Fibroblast of villous mesenchyme (primary cell): ENCODE measurements around the gene GPM6B. TPM values are rescaled to one million over a fixed set of nuclear protein-coding genes. Genes with fewer than 3 reads are reported as not detected.

Experiments used
- DNase-seq: peaks from one replicate; pipeline ENCODE4 v3.0.0-alpha.2; 2010; ENCODE audit warnings: low read depth
- H3K4me3 ChIP-seq: 2 replicates; pipeline ENCODE4 v1.5.1; 2011; ENCODE audit warnings: low read depth, mild to moderate bottlenecking, low read length
- total RNA-seq: library from RNA; depleted of rRNA; stranded (reverse); fragments of >200 nt; gene quantifications from 2 replicates; pipeline ENCODE4 v1.2.3, GENCODE V29; 2012
- TF ChIP-seq, protein P1 (sequence below): IDR thresholded peaks from 2 replicates; pipeline ENCODE4 v1.5.1; 2012; ENCODE audit warnings: low read depth, mild to moderate bottlenecking, low read length; ENCODE audit not compliant: insufficient read depth

The GPM6B gene
- total RNA-seq, 1 donor, result under 0.01 TPM

DNA sequence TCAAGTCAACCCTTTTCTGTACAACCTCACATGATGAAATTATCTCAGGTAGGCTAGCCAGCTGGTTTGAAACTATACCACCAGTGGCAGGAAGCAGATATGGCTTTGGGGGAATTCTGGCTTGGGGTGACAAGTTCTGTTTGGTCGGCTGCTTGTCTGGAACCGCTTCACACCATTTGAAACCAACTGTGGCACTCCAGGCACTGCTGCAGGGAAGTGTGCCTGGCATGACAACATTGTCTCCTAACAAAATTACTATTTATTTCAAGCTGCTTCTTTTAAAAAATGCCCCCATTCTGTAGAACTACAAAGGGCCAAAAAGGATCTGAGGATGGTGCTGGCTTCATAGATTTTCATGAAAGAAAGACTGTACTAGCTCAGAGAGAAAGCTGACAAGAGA is 37.1 kb upstream of the GPM6B start:
- TF ChIP-seq, protein P1, sequence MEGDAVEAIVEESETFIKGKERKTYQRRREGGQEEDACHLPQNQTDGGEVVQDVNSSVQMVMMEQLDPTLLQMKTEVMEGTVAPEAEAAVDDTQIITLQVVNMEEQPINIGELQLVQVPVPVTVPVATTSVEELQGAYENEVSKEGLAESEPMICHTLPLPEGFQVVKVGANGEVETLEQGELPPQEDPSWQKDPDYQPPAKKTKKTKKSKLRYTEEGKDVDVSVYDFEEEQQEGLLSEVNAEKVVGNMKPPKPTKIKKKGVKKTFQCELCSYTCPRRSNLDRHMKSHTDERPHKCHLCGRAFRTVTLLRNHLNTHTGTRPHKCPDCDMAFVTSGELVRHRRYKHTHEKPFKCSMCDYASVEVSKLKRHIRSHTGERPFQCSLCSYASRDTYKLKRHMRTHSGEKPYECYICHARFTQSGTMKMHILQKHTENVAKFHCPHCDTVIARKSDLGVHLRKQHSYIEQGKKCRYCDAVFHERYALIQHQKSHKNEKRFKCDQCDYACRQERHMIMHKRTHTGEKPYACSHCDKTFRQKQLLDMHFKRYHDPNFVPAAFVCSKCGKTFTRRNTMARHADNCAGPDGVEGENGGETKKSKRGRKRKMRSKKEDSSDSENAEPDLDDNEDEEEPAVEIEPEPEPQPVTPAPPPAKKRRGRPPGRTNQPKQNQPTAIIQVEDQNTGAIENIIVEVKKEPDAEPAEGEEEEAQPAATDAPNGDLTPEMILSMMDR, result no peak
- H3K4me3 ChIP-seq, result no peak overlapping the region
- no peak for DNase-seq

DNA sequence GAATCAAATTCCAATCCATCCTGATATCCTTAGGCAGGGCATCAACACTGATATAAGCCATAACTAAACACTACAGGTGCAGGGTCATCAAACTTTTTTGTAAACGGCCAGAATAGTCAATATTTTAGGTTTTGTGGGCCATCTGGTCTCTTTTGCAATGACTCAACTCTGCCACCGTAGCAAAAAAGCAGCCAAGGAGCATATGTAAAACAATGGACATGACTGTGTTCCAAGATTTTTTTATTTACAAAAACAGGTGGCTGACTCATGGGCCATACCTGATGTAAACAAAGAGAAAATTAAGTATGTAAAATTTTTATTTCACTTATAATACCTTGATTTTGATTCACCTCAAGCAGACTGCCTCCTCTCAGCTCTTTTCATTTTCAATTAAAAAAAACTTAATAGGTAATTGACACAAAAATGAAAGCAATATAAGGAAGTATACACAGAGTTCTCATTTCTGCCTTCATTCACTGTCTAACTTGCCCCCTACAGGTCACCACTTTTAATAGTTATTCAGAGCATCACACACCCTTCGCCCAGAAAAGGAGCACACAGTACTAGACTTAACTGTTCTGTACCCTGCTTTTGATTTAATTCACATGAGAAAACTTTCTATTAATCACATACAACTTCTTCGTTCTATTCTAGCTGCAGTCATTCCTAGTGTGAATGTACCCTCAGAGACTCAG is 35.3 kb upstream of the GPM6B start:
- TF ChIP-seq, protein P1, result no peak
- no peak overlapping the region for H3K4me3 ChIP-seq
- no peak for DNase-seq

DNA sequence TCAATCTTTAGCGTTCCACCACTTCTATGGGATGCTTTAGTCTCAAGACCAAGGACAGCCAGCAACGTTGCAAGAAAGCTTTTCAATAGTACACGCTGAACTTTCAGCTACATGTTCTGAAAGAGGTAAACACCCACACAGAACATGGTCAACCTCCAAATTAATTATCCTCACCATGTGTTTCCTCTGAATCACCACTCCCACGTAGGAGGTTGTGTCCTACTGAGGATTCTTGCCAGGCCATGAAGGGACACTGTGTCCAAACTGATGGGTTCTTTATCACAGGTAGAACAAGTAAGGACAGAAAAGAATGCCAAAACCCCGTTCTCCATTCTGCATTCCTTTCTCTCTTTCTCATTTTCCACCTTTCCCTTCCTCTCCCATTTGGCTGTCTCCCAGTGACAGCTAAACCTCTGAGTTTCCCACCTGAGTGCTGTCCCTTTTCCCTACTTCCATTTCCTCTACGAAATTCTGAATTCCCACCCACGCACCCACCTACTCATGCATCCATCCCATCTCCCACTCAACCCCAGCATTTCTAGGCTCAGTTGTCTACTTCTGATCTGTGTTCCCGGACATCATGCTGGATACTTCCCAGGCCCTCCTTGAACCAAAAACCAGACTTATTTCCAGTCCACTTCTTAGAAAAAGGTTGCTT is 29.0 kb upstream of the GPM6B start:
- no peak overlapping the region for H3K4me3 ChIP-seq
- DNase-seq, result peak; percentile 8
- TF ChIP-seq, protein P1, result no peak

DNA sequence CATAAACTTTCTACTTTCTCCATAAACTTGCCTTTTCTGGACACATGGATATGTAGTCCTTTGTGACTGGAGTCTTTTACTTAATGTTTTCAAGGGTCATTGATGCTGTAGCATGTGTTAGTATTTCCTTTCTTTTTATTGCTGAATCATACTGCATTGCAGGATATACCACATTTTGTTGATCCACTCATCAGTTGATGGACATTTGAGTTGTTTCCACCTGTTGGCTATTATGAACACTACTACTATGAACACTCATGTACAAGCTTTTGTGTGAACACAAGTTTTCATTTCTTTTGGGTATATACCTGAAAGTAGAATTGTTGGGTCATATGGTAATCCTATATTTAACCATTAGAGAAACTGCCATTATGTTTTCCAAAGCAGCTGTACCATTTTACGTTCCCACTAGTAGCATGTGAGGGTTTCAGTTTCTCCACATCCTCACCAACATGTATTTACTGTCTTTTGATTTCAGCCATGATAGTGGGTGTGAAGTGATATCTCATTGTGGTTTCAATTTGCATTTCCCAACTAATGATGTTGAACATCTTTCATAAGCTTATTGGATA is 26.3 kb upstream of the GPM6B start:
- TF ChIP-seq, protein P1, result no peak
- DNase-seq, result no peak
- no peak overlapping the region for H3K4me3 ChIP-seq

DNA sequence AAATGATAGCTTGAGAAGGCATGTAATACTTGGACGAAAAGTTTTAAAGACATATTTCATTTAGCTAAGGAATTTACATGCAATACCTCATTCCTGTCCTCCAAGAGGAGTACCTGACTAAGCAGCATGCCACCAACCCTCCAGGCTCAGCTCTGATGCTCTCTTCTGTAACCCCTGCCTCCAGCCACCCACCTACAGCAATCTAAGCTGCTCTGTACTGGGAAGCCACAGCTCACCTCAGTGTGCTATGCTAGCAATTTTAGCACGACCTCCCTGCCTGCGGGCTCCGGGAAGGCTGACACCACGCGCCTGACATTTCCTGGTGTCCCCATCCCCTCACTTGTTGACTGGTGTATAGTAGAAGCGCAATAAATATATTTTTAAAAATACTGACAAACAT is 23.2 kb upstream of the GPM6B start:
- TF ChIP-seq, protein P1, result no peak
- no peak for DNase-seq
- H3K4me3 ChIP-seq, result no peak overlapping the region

DNA sequence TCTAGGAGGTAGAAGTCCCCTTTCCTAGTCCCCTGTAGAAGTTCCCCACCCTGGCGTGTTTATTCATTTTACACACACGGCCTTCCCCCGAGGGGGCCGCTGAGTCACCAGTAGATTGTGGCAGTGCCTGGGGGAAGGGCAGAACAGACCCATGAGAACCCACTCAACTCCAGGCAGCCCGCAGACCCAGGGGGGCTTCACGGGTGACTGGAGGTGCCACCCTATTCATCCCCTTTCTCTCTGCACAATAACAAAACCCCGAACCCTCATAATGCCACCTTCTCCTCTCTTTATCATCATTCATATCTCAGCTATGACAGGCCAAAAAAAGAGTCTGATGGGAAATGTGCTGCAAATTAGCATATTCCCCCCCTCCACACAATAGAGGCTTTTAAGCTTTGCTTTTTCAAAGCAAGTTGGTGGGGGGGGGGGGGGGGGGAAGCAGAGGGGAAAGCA is 20.4 kb upstream of the GPM6B start:
- no peak for DNase-seq
- no peak overlapping the region for H3K4me3 ChIP-seq
- TF ChIP-seq, protein P1, result no peak
